GM21423 (cell line): Measurements from ENCODE around the gene THOC6.
A peak's percentile ranks its signal among the peaks of the same experiment; 100 is the strongest.

ENCODE experiments used
- ATAC-seq: cut with Tn5 transposase; IDR thresholded peaks from one replicate; pipeline ENCODE4 v1.9.1; 2021; ENCODE audit warnings: mild to moderate bottlenecking, moderate library complexity; ENCODE audit not compliant: unreplicated experiment

THOC6 gene

DNA sequence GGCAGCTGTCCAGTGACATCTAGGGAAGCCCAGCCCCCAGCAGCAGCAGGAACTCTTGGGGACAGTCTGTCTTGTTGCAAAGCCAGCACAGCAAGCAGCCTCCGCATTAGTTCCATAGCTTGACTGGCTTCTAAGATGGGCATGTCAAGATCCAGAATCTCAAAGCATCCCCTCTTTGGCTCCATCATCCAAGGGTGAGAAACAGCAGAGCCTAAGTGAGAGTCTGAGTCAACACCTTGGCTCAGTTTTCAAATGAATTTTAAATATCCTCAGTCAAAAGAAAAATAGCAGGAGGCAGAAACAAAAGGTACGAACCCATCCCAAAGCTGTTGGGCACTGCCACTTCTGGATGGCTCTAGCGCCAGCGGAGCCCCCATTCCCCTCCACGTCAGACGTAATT is 8.9 kb upstream of the THOC6 start:
- ATAC-seq = no peak

DNA sequence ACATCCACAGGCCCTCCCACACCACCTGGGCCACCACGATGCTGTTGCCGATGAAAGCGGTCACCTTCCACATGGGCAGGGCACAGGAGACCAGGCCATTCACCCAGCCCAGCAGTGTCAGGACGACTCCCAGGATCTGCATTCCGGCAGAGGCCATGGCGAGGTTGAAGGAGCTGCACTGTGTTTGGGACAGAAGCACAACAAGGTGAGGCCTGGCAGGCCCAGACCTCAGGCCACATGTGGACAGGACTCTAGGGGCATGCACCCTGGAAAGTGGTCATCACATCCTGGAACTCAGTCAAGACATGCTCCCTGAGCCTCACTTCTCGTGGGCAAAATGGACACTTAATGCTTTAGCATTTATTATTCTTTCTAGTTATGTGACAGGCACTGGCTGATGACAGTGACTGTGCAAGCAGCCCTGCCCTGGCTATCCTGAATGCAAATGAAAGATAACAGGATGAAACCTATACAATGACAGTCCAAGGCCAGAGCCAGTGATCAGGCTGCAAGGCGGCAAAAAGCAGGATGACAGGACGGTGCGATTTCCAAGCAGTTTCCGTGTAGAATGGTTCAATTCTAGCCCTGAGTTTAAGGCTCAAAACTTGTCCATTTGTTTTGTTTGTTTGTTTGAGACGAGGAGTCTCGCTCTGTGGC is 7.8 kb upstream of the THOC6 start:
- no peak for ATAC-seq

- no peak for ATAC-seq
These were observed 6.5 kb upstream of the THOC6 start for GRCh38 chr16:3017344-3017743.

- ATAC-seq = no peak
These were observed 5.9 kb upstream of the THOC6 start, which contains the start of gene CLDN6 for GRCh38 chr16:3017794-3018506. CLDN6 (minus strand) TSS chr16:3018183; CDS start chr16:3016021, 2,162 bp downstream.

DNA sequence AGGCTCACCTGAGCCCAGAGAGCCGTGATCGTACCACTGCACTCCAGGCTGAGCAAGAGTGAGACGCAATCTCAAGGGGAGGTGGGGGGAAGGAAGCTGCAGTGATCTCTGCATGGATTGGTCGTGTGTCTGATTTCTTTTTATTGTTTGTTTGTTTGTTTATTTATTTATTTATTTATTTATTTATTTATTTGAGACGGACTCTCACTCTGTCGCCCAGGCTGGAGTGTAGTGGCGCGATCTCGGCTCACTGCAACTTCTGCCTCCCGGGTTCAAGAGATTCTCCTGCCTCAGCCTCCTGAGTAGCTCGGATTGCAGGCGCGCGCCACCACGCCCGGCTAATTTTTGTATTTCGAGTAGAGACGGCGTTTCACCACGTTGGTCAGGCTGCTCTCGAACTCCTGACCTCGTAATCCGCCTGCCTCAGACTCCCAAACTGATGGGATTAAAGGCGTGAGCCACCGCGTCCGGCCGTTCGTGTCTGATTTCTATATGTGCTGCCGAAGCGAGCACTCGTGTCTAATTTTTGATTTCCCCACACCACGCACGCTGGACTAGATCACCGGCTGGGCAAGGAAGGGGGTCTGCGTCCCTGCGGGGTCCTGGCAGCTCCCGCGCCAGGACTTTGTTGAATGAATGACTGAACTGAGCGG is 4.1 kb upstream of the THOC6 start:
- no peak for ATAC-seq

DNA sequence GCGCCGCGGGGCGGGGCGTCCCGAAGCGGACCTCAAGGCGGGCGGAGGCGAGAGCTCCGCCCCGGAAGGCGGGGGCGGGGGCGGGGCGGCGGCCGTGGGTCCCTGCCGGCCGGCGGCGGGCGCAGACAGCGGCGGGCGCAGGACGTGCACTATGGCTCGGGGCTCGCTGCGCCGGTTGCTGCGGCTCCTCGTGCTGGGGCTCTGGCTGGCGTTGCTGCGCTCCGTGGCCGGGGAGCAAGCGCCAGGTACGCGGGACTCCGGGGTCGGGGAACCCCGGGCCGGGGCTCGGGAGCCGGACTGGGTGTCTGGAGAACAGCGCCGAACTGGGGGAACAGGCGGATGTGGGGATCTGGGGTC is 3.6 kb upstream of the THOC6 start, which contains the start of gene TNFRSF12A:
TNFRSF12A (plus strand) TSS at position 122 of the 357 bp plus-strand sequence; CDS start at position 152, 30 bp downstream.
- no peak for ATAC-seq

DNA sequence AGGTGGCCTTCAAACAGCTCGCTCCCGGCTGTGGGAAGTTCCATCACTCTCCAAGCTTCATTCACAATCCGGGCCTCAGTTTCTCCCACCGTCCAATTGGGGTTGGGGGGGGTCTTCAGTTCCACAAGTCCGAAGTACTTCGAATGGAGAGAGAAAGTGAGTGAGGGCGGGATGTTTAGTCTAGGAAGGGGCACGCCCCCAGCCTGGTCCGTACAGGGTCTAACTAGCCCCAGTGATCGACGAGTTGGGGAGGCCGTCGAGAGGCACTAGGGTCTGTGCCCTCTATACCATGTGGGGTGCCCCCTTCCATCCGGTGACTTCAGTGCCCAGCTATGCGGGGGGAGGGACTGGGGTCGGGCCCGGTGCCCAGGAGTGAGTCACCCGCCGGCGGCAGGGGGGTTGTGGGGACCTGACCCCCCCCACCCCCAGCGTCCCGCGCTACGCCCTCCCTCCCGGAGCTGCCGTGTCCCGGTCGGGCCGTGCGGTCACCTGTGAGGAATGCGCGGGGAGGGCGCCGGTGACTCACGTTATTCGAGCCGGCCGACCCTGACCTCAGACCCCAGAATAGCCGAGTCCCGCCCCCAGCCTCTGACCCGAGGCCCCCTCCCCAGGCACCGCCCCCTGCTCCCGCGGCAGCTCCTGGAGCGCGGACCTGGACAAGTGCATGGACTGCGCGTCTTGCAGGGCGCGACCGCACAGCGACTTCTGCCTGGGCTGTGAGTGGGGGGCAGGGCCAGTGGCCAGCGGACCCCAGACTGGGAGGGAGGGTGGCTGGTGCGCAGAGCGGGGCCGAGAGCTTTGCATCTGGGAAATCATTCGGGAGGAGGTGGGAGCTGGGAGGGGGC is 3.0 kb upstream of the THOC6 start:
- no peak for ATAC-seq

DNA sequence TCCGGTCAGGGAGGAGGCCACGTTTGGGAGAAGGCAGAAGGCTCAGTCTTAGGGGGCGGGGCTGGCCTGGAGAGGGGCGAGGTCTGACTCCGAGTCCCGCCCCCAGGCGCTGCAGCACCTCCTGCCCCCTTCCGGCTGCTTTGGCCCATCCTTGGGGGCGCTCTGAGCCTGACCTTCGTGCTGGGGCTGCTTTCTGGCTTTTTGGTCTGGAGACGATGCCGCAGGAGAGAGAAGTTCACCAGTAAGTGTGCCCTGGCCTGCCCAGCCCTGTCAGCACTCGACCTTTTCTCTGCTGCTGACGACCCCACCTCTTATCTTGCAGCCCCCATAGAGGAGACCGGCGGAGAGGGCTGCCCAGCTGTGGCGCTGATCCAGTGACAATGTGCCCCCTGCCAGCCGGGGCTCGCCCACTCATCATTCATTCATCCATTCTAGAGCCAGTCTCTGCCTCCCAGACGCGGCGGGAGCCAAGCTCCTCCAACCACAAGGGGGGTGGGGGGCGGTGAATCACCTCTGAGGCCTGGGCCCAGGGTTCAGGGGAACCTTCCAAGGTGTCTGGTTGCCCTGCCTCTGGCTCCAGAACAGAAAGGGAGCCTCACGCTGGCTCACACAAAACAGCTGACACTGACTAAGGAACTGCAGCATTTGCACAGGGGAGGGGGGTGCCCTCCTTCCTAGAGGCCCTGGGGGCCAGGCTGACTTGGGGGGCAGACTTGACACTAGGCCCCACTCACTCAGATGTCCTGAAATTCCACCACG is 2.2 kb upstream of the THOC6 start:
- peak; percentile 27 for ATAC-seq

- no peak for ATAC-seq
These were observed 1.6 kb upstream of the THOC6 start for GRCh38 chr16:3022208-3022683.

DNA sequence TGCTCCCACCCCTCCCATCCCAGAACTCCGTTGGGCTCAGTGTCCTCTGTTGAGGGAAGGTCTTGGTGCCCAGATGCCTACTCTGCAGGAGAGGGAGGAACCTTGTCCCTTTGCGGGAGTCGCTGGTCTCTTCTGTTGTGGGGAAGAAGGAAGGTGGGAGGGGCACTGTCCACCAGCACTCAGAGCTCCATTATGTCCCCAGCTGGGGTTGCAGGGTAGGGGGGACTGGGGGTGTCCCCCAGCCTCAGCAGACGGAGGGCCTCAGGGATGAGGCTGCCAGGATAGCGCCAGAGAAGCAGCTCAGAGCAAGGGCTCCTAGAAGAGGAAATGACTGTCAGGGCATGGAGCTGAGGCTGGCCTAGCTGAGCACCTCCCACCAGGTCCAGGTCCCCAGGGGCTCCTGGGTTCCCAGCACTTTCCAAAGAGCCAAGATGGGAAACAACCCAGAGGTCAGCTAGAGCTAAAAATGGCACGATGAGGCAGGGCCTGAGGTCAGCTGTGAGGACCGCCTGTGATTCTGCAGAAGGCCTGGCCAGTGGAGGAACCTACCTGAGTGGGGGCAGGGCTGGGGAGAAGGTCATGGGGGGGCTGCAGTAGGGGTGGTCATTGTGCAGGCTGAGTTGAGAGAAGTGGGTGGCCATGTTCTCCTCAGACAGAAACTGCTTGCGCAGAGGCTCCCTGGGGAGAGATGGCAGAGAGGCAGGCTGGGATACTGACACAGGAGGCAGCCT is 986 bp upstream of the THOC6 start:
- ATAC-seq = no peak

DNA sequence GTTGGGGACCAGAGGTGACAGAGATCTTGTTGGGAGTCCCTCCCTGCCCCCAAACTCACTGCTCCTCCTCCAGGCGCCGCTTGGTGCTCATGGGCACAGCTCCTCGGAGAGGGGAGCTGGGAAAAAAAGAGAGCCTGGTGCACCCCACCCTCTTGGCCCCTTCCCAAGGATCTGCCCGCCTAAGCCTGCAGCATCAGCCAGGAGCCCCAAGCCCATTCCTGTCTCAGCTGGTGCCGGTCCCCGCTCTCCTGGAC is 493 bp upstream of the THOC6 start:
- no peak for ATAC-seq

DNA sequence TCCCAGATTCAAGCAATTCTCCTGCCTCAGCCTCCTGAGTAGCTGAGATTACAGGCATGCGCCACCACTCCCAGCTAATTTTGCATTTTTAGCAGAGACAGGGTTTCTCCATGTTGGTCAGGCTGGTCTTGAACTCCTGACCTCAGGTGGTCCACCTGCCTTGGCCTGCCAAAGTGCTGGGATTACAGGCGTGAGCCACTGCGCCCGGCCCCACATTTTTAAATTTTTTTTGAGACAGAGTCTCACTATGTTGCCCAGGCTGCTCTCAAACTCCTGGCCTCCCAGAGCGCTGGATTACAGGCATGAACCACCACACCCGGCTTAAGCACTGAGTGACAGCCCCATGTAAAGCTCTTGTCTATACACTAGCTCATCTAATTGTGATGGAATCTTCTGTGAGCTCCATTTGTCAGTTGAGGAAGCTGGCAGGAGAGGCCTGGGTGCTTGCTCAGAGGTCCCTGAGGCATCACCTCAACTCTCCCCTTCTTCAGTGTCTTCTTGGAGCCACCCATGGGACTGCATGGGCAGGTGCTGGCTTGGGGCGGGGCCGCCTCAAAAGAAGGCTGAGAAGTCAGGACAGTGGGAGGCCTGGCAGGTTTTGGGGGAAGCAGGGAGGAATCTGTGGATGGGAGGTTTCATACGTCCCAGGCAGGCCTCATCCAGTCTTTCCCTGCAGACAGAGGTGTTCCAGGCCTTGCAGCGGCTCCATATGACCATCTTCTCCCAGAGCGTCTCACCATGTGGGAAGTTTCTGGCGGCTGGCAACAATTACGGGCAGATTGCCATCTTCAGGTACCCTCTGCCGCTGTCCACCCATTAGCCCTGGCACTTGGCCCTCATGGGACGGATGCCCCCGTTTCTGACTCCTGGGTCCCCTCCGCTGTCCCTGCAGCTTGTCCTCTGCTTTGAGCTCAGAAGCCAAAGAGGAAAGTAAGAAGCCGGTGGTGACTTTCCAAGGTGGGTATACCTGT is 1.5 kb downstream of the THOC6 start:
- no peak for ATAC-seq

DNA sequence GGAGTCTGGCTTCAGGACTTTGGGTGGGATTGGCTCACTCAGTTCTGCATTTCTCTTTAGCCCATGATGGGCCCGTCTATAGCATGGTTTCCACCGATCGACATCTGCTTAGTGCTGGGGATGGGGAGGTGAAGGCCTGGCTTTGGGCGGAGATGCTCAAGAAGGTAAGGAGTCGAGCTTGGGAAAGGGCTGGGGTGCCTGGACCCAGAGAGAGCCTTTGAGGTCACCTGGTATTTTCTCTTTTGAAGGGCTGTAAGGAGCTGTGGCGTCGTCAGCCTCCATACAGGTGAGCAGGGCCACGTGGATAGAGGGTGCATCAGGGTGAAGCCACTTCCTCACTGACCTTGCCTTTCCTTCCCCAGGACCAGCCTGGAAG is 2.2 kb downstream of the THOC6 start:
- ATAC-seq = no peak

- ATAC-seq = no peak
These were observed 3.0 kb downstream of the THOC6 start for GRCh38 chr16:3026609-3027488.

DNA sequence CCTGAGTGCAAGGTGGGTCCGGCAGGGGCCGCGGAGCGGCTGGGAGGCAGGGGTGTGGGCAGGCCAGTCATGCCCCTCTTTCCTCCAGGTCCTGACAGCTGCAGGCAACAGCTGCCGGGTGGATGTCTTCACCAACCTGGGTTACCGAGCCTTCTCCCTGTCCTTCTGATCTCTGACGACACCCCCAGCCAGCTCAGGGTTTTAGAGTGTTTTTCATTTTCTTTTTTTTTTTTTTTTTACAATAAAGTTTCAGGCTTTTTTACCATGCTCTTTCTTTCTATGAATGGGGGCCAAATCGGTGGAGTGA is 3.6 kb downstream of the THOC6 start:
- no peak for ATAC-seq

DNA sequence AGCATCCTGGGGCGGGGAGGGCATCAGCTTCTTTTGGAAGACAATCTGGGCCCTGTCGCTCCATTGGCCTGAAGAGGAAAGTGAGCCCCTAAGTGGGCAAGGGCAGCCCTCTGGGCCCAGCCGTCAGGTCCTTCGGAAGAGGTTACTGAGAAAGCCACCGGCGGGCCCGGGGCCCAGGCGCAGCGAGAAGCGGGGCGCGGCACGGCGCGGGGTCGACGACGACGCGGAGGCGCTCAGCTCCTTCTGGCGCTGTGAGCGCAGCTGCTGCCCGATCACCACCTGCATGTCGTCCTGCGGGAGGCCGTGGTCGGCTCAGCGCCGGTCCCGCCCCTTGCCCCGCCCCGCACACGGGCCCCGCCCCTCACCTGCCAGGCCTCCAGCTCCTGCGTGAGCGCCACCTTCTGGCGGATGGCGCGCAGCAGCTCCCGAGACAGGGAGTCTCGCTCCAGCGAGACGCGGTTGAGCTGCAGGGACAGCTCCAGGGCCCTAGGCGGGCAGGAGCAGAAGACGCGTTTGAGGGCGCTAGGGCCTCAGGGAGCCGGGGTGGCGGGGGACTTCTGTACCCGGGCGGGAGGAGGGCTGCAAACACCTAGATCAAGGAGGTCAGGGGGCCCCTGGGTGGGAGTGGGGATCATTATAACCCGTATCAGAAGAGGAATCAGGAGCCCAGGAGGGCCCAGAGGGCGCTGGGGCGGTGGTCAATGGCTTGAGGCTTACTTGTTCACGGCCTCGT is 4.3 kb downstream of the THOC6 start:
- ATAC-seq = no peak

DNA sequence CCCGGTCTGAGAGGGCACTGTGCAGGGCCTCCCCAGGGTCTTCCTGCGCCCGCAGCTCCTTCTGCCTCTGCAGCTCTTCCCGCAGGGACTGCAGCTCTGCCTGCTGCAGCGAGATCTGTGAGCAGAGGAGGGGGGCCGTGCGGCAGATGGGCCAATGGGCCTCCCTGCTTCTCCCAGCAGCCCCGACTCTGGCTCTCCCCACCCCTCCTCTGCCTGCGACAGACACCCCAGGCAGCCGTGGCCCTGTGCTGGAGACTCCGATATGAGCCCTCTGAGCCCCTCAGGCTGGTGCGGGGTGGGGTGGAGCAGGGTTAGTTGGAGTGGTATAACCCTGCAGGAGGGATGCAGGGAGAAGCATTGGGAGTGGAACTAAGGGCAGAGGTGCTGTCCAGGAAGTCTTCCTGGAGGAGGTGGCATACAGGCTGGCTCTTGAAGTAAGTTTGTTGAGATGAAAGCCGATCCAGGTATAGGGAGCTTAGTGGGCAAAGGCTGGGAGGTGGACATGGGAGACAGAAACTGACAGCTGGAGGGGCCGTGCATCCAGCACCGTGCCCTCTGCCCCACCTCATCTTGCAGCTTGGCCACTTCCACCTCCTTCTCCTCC is 5.0 kb downstream of the THOC6 start:
- ATAC-seq = no peak
